Peyer's patch (tissue), 4 donors: Measurements from ENCODE around the gene FAIM. TPM values are rescaled to one million over a fixed set of nuclear protein-coding genes. Genes with fewer than 3 reads are reported as not detected.
"Not testable (repeated sequence)": the region's sequence is repeated elsewhere in the genome, so short reads cannot be mapped to it uniquely, and the experiment has no call there.

Experiments
- DNase-seq, 3 donors: peaks; one replicate each; pipeline ENCODE4 v3.0.0-alpha.2; 2017 to 2019
- H3K27ac ChIP-seq, 4 donors: fragments of 200-600 bp; sonication (generic); one replicate each; pipeline ENCODE4 v1.5.1; 2016 to 2019
- H3K27me3 ChIP-seq, 2 donors: fragments of 200-600 bp; sonication (generic); one replicate each; pipeline ENCODE4 v1.5.1; 2019
- H3K36me3 ChIP-seq, 3 donors: fragments of 200-600 bp; sonication (generic); one replicate each; pipeline ENCODE4 v1.5.1; 2016 to 2019
- H3K4me1 ChIP-seq, 4 donors: fragments of 200-600 bp; sonication (generic); one replicate each; pipeline ENCODE4 v1.5.1; 2016 to 2019
- H3K4me3 ChIP-seq, 4 donors: fragments of 200-600 bp; sonication (generic); 1 replicate in 3 of 4; 2 replicates in 1 of 4; pipeline ENCODE4 v1.5.1; 2016 to 2019; ENCODE audit warnings: mild to moderate bottlenecking in 1 of 4
- H3K9me3 ChIP-seq, 4 donors: fragments of 200-600 bp; sonication (generic); one replicate each; pipeline ENCODE4 v1.5.1; 2016 to 2019; ENCODE audit warnings: mild to moderate bottlenecking in 1 of 4
- CTCF ChIP-seq, 6 experiments: fragments of 450-650 bp in 4 of 6; fragments of 200-600 bp in 2 of 6; sonication (generic) in 1 of 6; IDR thresholded peaks; one replicate each; pipeline ENCODE4 v1.5.1; 2017 to 2019; ENCODE audit warnings: antibody characterized with exemption in 6 of 6, mild to moderate bottlenecking in 3 of 6, moderate library complexity in 1 of 6
- POLR2A ChIP-seq, 2 donors: fragments of 450-650 bp; IDR thresholded peaks; one replicate each; pipeline ENCODE4 v1.5.1; 2017; ENCODE audit warnings: antibody characterized with exemption in 2 of 2, mild to moderate bottlenecking in 2 of 2, moderate library complexity in 2 of 2
- total RNA-seq, 4 donors: library from RNA; depleted of rRNA; stranded (reverse); fragments of >200 nt; gene quantifications; one replicate each; pipeline ENCODE4 v1.1.0, GENCODE V29; 2016

The FAIM gene
- total RNA-seq, 4 donors from 2014 or later: 3.7 to 15.2 (median 8.0) TPM

- peaks cover 0 to 5% (median 2%) of the 10 kb centered on the region in 3 donors for H3K36me3 ChIP-seq
- H3K27me3 ChIP-seq: no peaks in the 10 kb centered on the region
- DNase-seq: no peak
- peaks cover 0 to 8% (median 1%) of the 10 kb centered on the region in 4 donors for H3K9me3 ChIP-seq
- no peak overlapping the region for H3K4me3 ChIP-seq
- no peak overlapping the region for H3K27ac ChIP-seq
- TF ChIP-seq CTCF (IDR thresholded peaks at IDR 0.05) (no peak), POLR2A (IDR thresholded peaks at IDR 0.05) (no peak)
- no peaks in the 10 kb centered on the region for H3K4me1 ChIP-seq
Measured at GRCh38 chr3:138569090-138569489, 39.5 kb upstream of the FAIM start.

GRCh38 chr3:138569624-138570023, 38.9 kb upstream of the FAIM start:
- not testable (repeated sequence) for H3K36me3 ChIP-seq, DNase-seq, H3K4me1 ChIP-seq, H3K27ac ChIP-seq, H3K27me3 ChIP-seq, H3K4me3 ChIP-seq
- peaks cover 0 to 10% (median 2%) of the 10 kb centered on the region in 4 donors for H3K9me3 ChIP-seq

GRCh38 chr3:138573138-138573537, 35.4 kb upstream of the FAIM start:
- Histone ChIP-seq H3K4me1 (no peaks in the 10 kb centered on the region), H3K4me3 (no peak overlapping the region), H3K27ac (no peak overlapping the region), H3K36me3 (peaks cover 0 to 3% (median 0%) of the 10 kb centered on the region in 3 donors), H3K9me3 (peaks cover 0 to 10% (median 2%) of the 10 kb centered on the region in 4 donors), H3K27me3 (no peaks in the 10 kb centered on the region)
- no peak for TF ChIP-seq POLR2A (IDR thresholded peaks at IDR 0.05)
- DNase-seq: no peak

GRCh38 chr3:138578141-138578540, 30.4 kb upstream of the FAIM start:
- TF ChIP-seq POLR2A (IDR thresholded peaks at IDR 0.05) (no peak), CTCF (IDR thresholded peaks at IDR 0.05) (no peak)
- Histone ChIP-seq H3K9me3 (peaks cover 0 to 10% (median 2%) of the 10 kb centered on the region in 4 donors), H3K36me3 (peaks cover 0 to 3% (median 0%) of the 10 kb centered on the region in 3 donors), H3K4me1 (no peaks in the 10 kb centered on the region), H3K27me3 (no peaks in the 10 kb centered on the region), H3K4me3 (no peak overlapping the region), H3K27ac (no peak overlapping the region)
- no peak for DNase-seq

- Histone ChIP-seq H3K27me3 (no peaks in the 10 kb centered on the region), H3K9me3 (peaks cover 0 to 2% (median under 1%) of the 10 kb centered on the region in 4 donors), H3K4me3 (no peak overlapping the region), H3K36me3 (peaks cover 0 to 1% (median 0%) of the 10 kb centered on the region in 3 donors), H3K27ac (no peak overlapping the region), H3K4me1 (no peaks in the 10 kb centered on the region)
- TF ChIP-seq POLR2A (IDR thresholded peaks at IDR 0.05) (no peak), CTCF (IDR thresholded peaks at IDR 0.05) (no peak)
- no peak for DNase-seq
Measured at GRCh38 chr3:138578961-138579574, 29.5 kb upstream of the FAIM start.

- no peaks in the 10 kb centered on the region for H3K9me3 ChIP-seq
- no peak overlapping the region for H3K27ac ChIP-seq
- H3K4me3 ChIP-seq: no peak overlapping the region
- H3K27me3 ChIP-seq: no peaks in the 10 kb centered on the region
- H3K36me3 ChIP-seq: no peaks in the 10 kb centered on the region
- no peak for DNase-seq
- TF ChIP-seq POLR2A (IDR thresholded peaks at IDR 0.05): no peak
- TF ChIP-seq CTCF (IDR thresholded peaks at IDR 0.05): no peak
- H3K4me1 ChIP-seq: peaks cover 0 to 7% (median 0%) of the 10 kb centered on the region in 4 donors
Measured at GRCh38 chr3:138587374-138587773, 21.2 kb upstream of the FAIM start.

- Histone ChIP-seq H3K36me3 (no peaks in the 10 kb centered on the region), H3K27ac (no peak overlapping the region), H3K4me1 (peaks cover 0 to 17% (median 0%) of the 10 kb centered on the region in 4 donors), H3K27me3 (no peaks in the 10 kb centered on the region), H3K4me3 (no peak overlapping the region), H3K9me3 (no peaks in the 10 kb centered on the region)
- TF ChIP-seq POLR2A (IDR thresholded peaks at IDR 0.05) (no peak), CTCF (IDR thresholded peaks at IDR 0.05) (no peak)
- no peak for DNase-seq
Measured at GRCh38 chr3:138588445-138588844, 20.1 kb upstream of the FAIM start.
